Activated CD4-positive, alpha-beta T cell treated with anti-CD3 and anti-CD28 coated beads for 4 hours (primary cell): ENCODE measurements around the gene PLCD1.

Experiments used
- DNase-seq, 2 donors: peaks; one replicate each; pipeline ENCODE4 v3.0.0-alpha.2; 2020

PLCD1 gene

DNA sequence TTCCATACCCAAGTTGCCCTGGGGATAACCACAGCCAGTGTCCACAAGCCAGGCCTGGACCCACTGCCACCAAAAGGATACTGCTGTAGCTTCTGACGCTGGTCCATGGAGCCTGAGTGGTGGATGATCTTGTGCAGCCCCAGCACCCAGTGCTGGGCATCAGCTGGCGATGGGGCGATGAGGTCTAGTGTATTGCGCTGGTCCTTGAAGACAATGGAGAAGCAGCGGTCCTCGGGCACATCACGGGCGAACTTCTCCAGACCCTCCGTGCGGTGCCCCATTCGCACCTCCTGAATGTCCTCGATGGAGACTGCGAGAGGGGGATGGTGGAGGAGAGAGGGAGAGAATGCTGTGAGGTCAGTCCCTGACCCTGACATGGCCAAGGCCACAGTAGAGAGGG lies 13.0 kb downstream of the PLCD1 start:
- DNase-seq = no peak

DNA sequence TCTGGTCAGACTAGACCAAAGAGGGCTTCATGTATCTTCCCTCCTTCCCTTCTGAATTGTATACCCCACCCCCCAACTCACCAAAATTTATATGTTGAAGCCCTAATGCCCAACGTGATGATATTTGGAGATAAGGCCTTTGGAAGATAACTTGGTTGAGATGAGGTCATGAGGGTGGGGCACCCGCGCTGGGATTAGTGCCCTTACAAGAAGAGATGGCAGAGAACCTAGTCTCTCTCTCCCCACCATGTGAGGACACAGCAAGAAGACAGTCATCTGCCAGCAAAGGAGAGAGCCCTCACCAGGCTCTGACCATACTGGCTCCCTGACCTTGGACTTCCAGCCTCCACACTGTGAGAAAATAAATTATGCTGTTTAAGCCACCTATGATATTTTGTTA lies 13.5 kb downstream of the PLCD1 start:
- no peak for DNase-seq

- no peak for DNase-seq
Observed at GRCh38 chr3:38015485-38015884, 14.0 kb downstream of the PLCD1 start.

- no peak for DNase-seq
Observed at GRCh38 chr3:38011111-38011510, 18.3 kb downstream of the PLCD1 start.

GRCh38 chr3:38009807-38010591 lies 19.4 kb downstream of the PLCD1 start:
- DNase-seq = no peak

GRCh38 chr3:38008971-38009580 lies 20.4 kb downstream of the PLCD1 start:
- no peak for DNase-seq

DNA sequence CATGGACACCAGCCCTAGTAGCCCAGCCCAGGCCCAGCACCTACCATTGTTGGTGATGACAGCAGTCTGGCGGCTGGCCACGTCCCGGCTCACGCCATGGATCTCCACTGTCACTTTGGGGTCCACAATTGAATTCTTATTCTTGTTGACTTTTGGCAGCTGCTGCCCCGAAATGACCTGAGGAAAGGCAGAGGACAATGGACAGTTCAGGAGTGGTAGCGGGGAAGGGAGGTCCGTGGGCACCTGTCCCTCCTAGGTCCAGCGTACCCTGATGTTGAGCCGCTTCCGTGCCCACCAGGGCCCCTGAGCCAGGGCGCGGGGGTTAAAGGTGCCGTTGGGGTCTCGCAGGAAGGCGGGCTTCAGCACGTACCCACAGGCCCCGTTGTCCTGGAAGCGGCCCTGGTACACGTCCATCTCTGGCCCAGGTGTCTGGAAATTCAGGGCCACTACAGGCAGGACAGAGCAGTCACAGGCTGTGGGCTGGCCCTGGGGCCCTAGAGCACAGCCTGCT lies 21.2 kb downstream of the PLCD1 start:
- no peak for DNase-seq

GRCh38 chr3:38007754-38008090 lies 21.7 kb downstream of the PLCD1 start:
- no peak for DNase-seq

- no peak for DNase-seq
Observed at GRCh38 chr3:38006445-38006995, 22.9 kb downstream of the PLCD1 start.

- no peak for DNase-seq
Observed at GRCh38 chr3:38006031-38006430, 23.4 kb downstream of the PLCD1 start.

GRCh38 chr3:38005076-38006020 lies 24.1 kb downstream of the PLCD1 start:
- DNase-seq = no peak

GRCh38 chr3:38004415-38005075 lies 24.9 kb downstream of the PLCD1 start:
- peak; percentile 57 to 68 for DNase-seq

DNA sequence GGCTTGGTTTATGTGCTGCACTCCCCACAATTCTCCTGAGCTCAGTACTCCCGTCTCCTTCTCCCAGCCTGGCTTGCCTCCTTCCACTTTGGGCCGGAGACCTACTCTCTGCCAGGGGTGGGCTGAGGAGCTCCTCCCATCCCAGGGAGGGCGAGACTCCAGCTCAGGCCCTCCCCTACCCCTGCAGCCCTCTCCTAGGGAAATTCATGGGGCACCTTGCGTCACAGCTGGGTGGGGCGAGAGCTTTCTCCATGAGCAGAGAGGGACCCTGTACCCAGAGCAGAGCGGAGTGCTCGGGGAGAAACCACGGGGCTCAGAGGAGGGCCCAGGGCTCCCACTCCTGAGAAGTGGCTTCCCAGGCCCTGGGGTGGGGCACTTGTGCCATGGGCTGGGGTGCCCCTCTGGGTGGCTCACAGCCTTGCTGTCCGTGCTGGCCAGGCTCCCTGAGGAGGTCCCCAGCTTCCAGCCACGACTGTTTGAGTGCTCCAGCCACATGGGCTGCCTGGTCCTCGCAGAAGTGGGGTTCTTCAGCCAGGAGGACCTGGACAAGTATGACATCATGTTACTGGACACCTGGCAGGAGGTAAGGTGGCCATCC lies 25.5 kb downstream of the PLCD1 start:
- DNase-seq = no peak

DNA sequence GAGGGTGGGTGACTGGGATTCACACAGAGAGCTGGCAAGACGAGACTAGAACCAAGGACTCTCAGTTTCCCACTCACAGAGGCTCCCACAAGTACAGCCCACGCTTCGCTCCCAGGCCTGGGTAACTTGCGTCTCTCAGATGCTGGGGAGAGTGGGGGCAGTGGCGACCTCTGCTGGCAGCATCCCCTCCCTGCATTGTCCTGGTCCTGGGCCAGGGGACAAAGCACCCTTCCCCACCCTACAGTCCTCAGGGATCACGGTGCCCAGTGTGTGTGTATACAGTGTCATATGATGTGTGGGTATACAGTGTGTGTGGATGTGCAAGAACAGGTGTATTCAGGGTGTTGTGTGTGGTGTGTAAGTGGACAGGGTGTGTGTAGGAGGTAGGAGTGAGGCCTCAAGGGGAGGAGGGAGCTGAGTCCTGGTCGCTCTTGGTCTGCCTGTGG lies 26.0 kb downstream of the PLCD1 start:
- peak; percentile 57 to 63 for DNase-seq

DNA sequence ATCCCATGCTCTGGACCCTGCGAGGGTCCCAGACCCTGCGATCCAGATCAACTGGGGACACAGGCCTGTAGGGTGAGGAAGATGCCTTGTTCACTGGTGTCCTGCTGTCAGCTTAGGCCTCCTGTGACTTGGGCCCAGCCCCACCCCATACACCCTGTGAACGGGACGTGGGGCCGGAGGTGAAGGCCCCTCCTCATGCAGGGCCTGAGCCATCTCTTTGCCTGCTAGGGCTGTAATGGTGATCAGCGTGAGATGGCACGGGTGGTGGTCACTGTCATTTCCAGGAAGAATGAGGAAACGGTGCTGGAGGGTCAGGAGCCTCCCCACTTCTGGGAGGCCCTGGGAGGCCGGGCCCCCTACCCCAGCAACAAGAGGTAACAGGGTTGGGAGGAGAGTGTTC lies 26.5 kb downstream of the PLCD1 start:
- no peak for DNase-seq

GRCh38 chr3:38002291-38002876 lies 27.1 kb downstream of the PLCD1 start:
- no peak for DNase-seq

GRCh38 chr3:38001456-38002081 lies 27.9 kb downstream of the PLCD1 start:
- DNase-seq = no peak

DNA sequence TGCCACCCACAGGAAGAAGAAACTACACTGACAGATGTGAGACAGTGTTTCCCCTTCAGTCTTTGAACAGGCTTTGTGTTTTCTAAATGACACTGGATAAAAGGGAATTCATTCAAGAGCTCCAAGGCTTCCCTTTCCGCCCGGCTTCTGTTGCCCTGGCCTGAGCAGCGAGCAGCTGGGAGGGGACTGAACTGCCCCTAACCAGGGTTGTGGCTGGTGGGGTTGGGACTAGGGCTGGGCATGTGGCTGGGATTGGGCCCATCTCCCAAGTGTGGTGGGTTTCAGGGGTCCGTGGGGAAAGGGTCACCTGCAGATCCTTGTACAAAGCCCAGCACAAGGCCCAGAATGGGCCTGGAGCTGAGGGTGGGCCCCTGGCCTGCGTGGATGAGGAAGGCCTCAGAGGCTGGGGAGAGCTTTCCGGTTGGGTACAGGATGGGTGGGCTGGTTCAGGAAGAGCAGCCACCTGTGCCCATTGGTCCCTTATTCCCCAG lies 28.4 kb downstream of the PLCD1 start:
- no peak for DNase-seq

- no peak for DNase-seq
Observed at GRCh38 chr3:38000242-38000916, 29.1 kb downstream of the PLCD1 start.

DNA sequence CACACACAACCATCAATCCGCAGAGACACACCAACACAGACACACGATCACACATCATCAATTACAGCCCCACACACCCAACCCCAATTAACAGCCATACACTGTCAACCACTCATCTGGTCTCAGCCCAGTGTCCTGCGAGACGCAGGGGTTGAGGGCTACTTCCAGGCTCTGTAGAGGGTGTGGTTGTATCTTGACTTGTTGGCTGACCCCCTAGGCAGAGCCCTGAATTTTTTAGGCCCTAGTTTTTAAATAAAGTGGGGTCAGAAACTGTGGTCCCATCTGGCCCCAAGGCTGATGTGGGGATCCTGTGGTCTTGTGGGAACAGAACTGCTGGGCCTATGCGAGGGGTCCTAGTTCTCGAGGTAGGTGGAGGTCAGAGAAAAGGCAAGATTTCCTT lies 29.6 kb downstream of the PLCD1 start:
- no peak for DNase-seq
